ENCODE results near the gene FAAP20. TPM values are rescaled to one million over a fixed set of nuclear protein-coding genes. Genes with fewer than 3 reads are reported as not detected.

The FAAP20 gene
- total and polyA plus RNA-seq, 2 experiments from 2014 or later, result 24.9 to 117 TPM

DNA sequence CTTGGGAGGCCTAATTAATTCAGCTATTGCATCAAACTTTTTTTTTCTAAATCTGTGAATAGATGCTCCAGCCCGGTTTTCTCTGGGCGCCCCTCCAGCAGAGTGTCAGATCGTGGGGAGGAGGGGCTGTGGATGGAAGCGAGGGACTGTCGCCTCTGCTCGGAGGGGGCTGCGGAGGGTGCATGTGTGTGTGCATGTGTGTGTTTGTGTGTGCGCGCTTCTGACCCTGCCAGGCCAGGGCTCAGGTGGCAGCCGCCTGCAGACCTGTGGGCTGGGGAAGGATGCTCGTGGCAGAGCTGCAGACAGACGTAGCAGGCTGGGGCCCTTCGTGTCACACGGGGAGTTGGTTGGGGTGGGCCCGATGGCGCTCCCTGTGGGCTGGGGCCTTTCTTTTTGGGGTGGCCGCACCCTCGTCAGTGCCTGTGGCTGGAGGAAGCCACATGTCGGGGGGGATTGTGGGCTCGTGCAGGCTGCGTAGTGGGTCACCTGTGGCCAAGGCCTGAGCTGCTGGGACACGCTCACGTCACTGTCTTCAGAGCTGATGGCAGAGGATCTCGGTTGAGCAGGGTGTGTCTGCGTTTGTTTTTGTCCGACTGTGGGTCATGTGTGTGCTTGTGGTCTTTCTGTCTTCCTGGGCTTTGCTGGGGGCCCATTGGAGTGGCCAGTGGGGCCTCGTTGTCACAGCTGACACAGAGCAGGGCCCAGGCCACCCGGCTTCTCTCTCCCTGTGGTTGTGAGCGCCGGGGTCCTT, 36.4 kb upstream of the FAAP20 start:
- H4K20me1 ChIP-seq (ENCODE audit: insufficient read depth, poor library complexity, severe bottlenecking), result peaks cover 73% of the 10 kb centered on the region
- no peaks in the 10 kb centered on the region for H3K27me3 ChIP-seq
- peak overlapping the region; percentile 100 for H3K4me2 ChIP-seq
- H3K9me3 ChIP-seq (ENCODE audit: low read depth), result no peaks in the 10 kb centered on the region
- peak overlapping the region; percentile 71 for H3K4me3 ChIP-seq
- WGBS (ENCODE audit: low lambda C conversion rate, missing lambda C conversion rate), result 23% methylated on average over 30 of the region's 30 CpGs
- TF ChIP-seq EZH2phosphoT487 (IDR thresholded peaks at IDR 0.05; ENCODE audit: low read depth, severe bottlenecking, unreplicated experiment) (no peak), EZH2 (IDR thresholded peaks at IDR 0.05; ENCODE audit: borderline replicate concordance) (no peak)
- TF ChIP-seq, protein P1, sequence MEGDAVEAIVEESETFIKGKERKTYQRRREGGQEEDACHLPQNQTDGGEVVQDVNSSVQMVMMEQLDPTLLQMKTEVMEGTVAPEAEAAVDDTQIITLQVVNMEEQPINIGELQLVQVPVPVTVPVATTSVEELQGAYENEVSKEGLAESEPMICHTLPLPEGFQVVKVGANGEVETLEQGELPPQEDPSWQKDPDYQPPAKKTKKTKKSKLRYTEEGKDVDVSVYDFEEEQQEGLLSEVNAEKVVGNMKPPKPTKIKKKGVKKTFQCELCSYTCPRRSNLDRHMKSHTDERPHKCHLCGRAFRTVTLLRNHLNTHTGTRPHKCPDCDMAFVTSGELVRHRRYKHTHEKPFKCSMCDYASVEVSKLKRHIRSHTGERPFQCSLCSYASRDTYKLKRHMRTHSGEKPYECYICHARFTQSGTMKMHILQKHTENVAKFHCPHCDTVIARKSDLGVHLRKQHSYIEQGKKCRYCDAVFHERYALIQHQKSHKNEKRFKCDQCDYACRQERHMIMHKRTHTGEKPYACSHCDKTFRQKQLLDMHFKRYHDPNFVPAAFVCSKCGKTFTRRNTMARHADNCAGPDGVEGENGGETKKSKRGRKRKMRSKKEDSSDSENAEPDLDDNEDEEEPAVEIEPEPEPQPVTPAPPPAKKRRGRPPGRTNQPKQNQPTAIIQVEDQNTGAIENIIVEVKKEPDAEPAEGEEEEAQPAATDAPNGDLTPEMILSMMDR (IDR thresholded peaks at IDR 0.05; ENCODE audit: poor library complexity), result no peak
- no peak for DNase-seq (ENCODE audit: low spot score)
- peak overlapping the region; percentile 87 for H3K27ac ChIP-seq
- no peaks in the 10 kb centered on the region for H3K36me3 ChIP-seq (replicated peaks; ENCODE audit: insufficient read depth, low read depth)
- H2AFZ ChIP-seq, result no peak overlapping the region
- no peaks in the 10 kb centered on the region for H3K9me2 ChIP-seq (replicated peaks; ENCODE audit: insufficient read depth)
- peaks cover 69% of the 10 kb centered on the region for H3K4me1 ChIP-seq (ENCODE audit: insufficient read depth)
- peaks cover 82% of the 10 kb centered on the region for H3K79me2 ChIP-seq

DNA sequence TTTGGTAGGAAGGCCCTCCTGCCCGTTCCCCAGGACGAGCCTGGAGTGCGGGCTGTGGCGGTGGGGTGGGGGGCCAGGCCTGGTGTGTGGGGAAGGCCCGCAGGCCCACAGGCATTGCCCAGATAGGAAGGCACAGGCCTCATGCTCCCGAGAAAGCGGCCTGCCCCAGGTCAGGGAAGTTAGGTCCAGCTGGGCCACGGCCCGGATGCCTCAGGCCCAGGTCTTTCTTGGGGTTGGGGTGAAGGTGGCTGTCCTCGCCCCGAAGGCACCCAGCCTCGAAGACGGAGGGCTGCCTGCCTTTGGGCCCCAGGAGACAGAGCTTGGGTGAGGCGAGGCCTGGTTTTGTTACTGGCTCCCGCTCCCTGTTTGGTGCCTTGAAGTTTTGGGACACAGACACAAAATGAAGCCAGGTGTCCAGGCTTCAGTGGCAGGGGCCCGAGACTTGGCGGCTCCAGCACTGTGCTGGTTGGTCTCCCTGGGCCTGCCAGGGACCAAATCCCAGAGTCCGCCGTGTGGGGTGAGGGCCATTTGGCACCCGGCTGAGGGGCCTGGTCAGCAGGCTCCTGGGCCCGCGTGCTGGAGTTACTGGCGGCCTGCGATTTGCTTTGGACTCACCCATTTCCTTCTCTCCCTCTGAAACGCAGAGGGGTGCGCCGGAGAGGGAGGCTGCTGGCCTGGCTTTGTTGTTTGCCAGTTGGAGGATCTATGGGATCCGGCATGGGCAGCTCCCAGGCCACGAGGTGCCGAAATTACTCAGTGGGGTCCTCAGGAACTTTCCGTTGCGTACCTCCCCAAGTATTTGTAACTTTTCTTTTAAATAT, 35.5 kb upstream of the FAAP20 start:
- Histone ChIP-seq H3K9me3 (ENCODE audit: low read depth) (no peaks in the 10 kb centered on the region), H4K20me1 (ENCODE audit: insufficient read depth, poor library complexity, severe bottlenecking) (peaks cover 65% of the 10 kb centered on the region), H3K79me2 (peaks cover 73% of the 10 kb centered on the region), H3K4me2 (peak overlapping the region; percentile 100), H2AFZ (no peak overlapping the region), H3K27ac (peak overlapping the region; percentile 87), H3K36me3 (replicated peaks; ENCODE audit: insufficient read depth, low read depth) (no peaks in the 10 kb centered on the region), H3K27me3 (no peaks in the 10 kb centered on the region), H3K4me3 (peak overlapping the region; percentile 71), H3K9me2 (replicated peaks; ENCODE audit: insufficient read depth) (no peaks in the 10 kb centered on the region), H3K4me1 (ENCODE audit: insufficient read depth) (peaks cover 63% of the 10 kb centered on the region)
- TF ChIP-seq, protein P1 (IDR thresholded peaks at IDR 0.05; ENCODE audit: poor library complexity), result no peak
- TF ChIP-seq EZH2 (IDR thresholded peaks at IDR 0.05; ENCODE audit: borderline replicate concordance) (no peak), EZH2phosphoT487 (IDR thresholded peaks at IDR 0.05; ENCODE audit: low read depth, severe bottlenecking, unreplicated experiment) (no peak)
- WGBS (ENCODE audit: low lambda C conversion rate, missing lambda C conversion rate), result 15% methylated on average over 32 of the region's 32 CpGs
- DNase-seq (ENCODE audit: low spot score), result peak; percentile 49

DNA sequence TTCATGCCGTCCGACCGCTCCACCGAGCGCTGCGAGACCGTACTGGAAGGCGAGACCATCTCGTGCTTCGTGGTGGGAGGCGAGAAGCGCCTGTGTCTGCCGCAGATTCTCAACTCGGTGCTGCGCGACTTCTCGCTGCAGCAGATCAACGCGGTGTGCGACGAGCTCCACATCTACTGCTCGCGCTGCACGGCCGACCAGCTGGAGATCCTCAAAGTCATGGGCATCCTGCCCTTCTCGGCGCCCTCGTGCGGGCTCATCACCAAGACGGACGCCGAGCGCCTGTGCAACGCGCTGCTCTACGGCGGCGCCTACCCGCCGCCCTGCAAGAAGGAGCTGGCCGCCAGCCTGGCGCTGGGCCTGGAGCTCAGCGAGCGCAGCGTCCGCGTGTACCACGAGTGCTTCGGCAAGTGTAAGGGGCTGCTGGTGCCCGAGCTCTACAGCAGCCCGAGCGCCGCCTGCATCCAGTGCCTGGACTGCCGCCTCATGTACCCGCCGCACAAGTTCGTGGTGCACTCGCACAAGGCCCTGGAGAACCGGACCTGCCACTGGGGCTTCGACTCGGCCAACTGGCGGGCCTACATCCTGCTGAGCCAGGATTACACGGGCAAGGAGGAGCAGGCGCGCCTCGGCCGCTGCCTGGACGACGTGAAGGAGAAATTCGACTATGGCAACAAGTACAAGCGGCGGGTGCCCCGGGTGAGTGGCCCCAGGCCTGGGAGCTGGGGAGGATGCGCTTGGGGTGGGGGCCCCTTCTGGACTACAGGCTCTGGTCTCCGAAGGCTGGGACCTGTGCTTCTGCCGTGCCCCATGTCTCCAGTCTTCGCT, 34.7 kb upstream of the FAAP20 start:
- Histone ChIP-seq H3K36me3 (replicated peaks; ENCODE audit: insufficient read depth, low read depth) (no peaks in the 10 kb centered on the region), H3K79me2 (peaks cover 65% of the 10 kb centered on the region), H3K9me2 (replicated peaks; ENCODE audit: insufficient read depth) (no peaks in the 10 kb centered on the region), H2AFZ (no peak overlapping the region), H3K4me3 (peak overlapping the region; percentile 71), H3K27me3 (no peaks in the 10 kb centered on the region), H4K20me1 (ENCODE audit: insufficient read depth, poor library complexity, severe bottlenecking) (peaks cover 56% of the 10 kb centered on the region), H3K9me3 (ENCODE audit: low read depth) (no peaks in the 10 kb centered on the region), H3K4me2 (peak overlapping the region; percentile 100), H3K4me1 (ENCODE audit: insufficient read depth) (peaks cover 56% of the 10 kb centered on the region), H3K27ac (peak overlapping the region; percentile 87)
- no peak for TF ChIP-seq EZH2 (IDR thresholded peaks at IDR 0.05; ENCODE audit: borderline replicate concordance)
- no peak for TF ChIP-seq EZH2phosphoT487 (IDR thresholded peaks at IDR 0.05; ENCODE audit: low read depth, severe bottlenecking, unreplicated experiment)
- TF ChIP-seq, protein P1 (IDR thresholded peaks at IDR 0.05; ENCODE audit: poor library complexity), result no peak
- peak; percentile 74 for DNase-seq (ENCODE audit: low spot score)
- 2% methylated on average over 74 of the region's 77 CpGs for WGBS (ENCODE audit: low lambda C conversion rate, missing lambda C conversion rate)

All from hepatocyte (in vitro differentiated cells).